ENCODE data around the gene TRIM63. TPM values are rescaled to one million over a fixed set of nuclear protein-coding genes. Genes with fewer than 3 reads are reported as not detected.

TRIM63 gene
- total and polyA plus RNA-seq, 2 donors (not counting 3 experiments of a cell fraction or from before 2014, with no cell fraction given) = not detected

DNA sequence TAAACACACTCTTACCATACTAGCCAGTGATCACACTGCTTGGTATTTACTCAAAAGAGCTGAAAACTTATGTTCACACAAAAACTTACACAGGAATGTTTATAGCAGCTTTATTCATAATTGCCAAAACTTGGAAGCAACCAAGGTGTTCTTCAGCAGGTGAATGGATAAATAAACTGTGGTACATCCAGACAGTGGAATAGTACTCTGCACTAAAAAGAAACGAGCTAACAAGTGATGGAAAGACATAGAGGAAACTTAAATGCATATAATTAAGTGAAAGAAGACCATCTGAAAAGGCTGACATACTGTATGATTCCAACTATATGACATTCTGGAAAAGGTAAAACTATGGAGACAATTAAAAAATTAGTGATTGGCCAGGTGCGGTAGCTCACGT lies 23.5 kb upstream of the TRIM63 start:
- Histone ChIP-seq H3K4me2 (ENCODE audit: insufficient read depth, low read length) (no peak overlapping the region), H3K9me1 (replicated peaks; ENCODE audit: control insufficient read depth, extremely low read depth, insufficient read depth, low read length) (no peaks in the 10 kb centered on the region), H3K27ac (ENCODE audit: insufficient read depth, low read depth, low read length) (no peak overlapping the region), H3K9ac (replicated peaks; ENCODE audit: extremely low read depth, insufficient read depth, low read length) (no peak overlapping the region), H3K4me1 (ENCODE audit: control insufficient read depth, extremely low read depth, insufficient read depth, low read length) (peaks cover 7% of the 10 kb centered on the region), H3K79me2 (ENCODE audit: control insufficient read depth, insufficient read depth, low read length) (no peaks in the 10 kb centered on the region), H2AFZ (ENCODE audit: low read depth, low read length) (no peak overlapping the region), H4K20me1 (replicated peaks; ENCODE audit: control insufficient read depth, extremely low read depth, insufficient read depth, low read length) (no peaks in the 10 kb centered on the region), H3K36me3 (ENCODE audit: control insufficient read depth in 2 of 2, extremely low read depth in 1 of 2, insufficient read depth in 2 of 2, low read length in 2 of 2) (no peaks in the 10 kb centered on the region), H3K4me3 (replicated peaks in 1 of 3; ENCODE audit: insufficient read depth in 1 of 3, low read depth in 1 of 3, low read length in 3 of 3) (no peak overlapping the region), H3K9me3 (replicated peaks; ENCODE audit: control insufficient read depth, insufficient read depth, low read length) (no peaks in the 10 kb centered on the region), H3K27me3 (ENCODE audit: control insufficient read depth in 2 of 2, insufficient read depth in 2 of 2, low read length in 2 of 2) (peaks cover 1 to 8% of the 10 kb centered on the region in 2 experiments)
- no TSS peak for BruUV-seq (replicated peaks)
- FAIRE-seq (no peak), DNase-seq (ENCODE audit: low read depth, low spot score) (no peak)
- CTCF ChIA-PET = interaction anchor here (0.6 kb wide), 1 partner anchor 16 kb away, joined by 3 read pairs; no protein-coding TSS in a partner anchor
- TF ChIP-seq EZH2 (IDR thresholded peaks at IDR 0.05; ENCODE audit: borderline replicate concordance, low read depth, low read length, severe bottlenecking) = no peak
- TF ChIP-seq GATA2 (IDR thresholded peaks at IDR 0.05; ENCODE audit: insufficient read depth, insufficient read length, low read depth, low read length) = no peak
- TF ChIP-seq POLR2A (IDR thresholded peaks at IDR 0.05; ENCODE audit: low read depth, low read length) = no peak
- TF ChIP-seq, protein P1, sequence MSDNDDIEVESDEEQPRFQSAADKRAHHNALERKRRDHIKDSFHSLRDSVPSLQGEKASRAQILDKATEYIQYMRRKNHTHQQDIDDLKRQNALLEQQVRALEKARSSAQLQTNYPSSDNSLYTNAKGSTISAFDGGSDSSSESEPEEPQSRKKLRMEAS (IDR thresholded peaks at IDR 0.05; ENCODE audit: insufficient read depth, insufficient read length) = no peak
- no peak for TF ChIP-seq JUN (IDR thresholded peaks at IDR 0.05; ENCODE audit: borderline replicate concordance, insufficient read depth, insufficient read length, low read depth)
- TF ChIP-seq MYC (IDR thresholded peaks at IDR 0.05; ENCODE audit: low read depth, low read length) = no peak
- no peak for TF ChIP-seq POLR2AphosphoS5 (IDR thresholded peaks at IDR 0.05; ENCODE audit: insufficient read depth, low read depth, low read length)
- TF ChIP-seq, protein P2, sequence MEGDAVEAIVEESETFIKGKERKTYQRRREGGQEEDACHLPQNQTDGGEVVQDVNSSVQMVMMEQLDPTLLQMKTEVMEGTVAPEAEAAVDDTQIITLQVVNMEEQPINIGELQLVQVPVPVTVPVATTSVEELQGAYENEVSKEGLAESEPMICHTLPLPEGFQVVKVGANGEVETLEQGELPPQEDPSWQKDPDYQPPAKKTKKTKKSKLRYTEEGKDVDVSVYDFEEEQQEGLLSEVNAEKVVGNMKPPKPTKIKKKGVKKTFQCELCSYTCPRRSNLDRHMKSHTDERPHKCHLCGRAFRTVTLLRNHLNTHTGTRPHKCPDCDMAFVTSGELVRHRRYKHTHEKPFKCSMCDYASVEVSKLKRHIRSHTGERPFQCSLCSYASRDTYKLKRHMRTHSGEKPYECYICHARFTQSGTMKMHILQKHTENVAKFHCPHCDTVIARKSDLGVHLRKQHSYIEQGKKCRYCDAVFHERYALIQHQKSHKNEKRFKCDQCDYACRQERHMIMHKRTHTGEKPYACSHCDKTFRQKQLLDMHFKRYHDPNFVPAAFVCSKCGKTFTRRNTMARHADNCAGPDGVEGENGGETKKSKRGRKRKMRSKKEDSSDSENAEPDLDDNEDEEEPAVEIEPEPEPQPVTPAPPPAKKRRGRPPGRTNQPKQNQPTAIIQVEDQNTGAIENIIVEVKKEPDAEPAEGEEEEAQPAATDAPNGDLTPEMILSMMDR (IDR thresholded peaks at IDR 0.05; ENCODE audit: extremely low read depth in 1 of 2, insufficient read depth in 1 of 2, low read depth in 1 of 2, low read length in 2 of 2) = no peak
- TF ChIP-seq FOS (IDR thresholded peaks at IDR 0.05; ENCODE audit: borderline replicate concordance, insufficient read depth, low read length) = no peak
- intact Hi-C loops (cut with micrococcal nuclease) = no loop called here
- dilution Hi-C loops (cut with MboI; ENCODE audit: extremely low pct_ligation_motif_present, low sequenced_read_pairs) = no loop called here
- POLR2A ChIA-PET = no interaction called here
